Measurements from ENCODE around the gene C8A.

The C8A gene

DNA sequence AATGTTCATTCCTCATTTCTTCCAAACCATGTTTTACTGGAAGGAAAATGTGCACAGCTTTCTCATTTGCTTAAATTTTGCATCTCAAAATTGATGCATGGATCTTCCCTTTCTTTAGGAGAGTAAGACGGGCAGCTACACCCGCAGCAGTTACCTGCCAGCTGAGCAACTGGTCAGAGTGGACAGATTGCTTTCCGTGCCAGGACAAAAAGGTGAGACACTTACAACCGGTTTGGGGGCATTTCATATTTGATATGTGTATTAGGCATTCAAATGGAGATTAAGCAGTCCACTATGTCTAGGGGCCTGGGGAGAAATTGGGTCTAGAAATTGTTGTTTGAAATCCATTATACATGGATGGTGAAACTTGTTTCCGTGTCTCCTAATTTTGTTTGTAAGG is 12.9 kb downstream of the C8A start:
- no peaks in the 10 kb centered on the region for H3K27me3 ChIP-seq (ENCODE audit: control insufficient read depth, insufficient read depth, low read length)
- H3K36me3 ChIP-seq (ENCODE audit: control insufficient read depth, insufficient read depth, low read length) = no peaks in the 10 kb centered on the region
- no peaks in the 10 kb centered on the region for H3K4me1 ChIP-seq (ENCODE audit: control insufficient read depth, insufficient read depth, low read length)
- H3K4me3 ChIP-seq (ENCODE audit: low read depth, low read length) = no peak overlapping the region
- H3K9ac ChIP-seq (ENCODE audit: low read depth, low read length) = no peak overlapping the region
- H3K9me3 ChIP-seq (ENCODE audit: control insufficient read depth, insufficient read depth, low read length) = no peaks in the 10 kb centered on the region

DNA sequence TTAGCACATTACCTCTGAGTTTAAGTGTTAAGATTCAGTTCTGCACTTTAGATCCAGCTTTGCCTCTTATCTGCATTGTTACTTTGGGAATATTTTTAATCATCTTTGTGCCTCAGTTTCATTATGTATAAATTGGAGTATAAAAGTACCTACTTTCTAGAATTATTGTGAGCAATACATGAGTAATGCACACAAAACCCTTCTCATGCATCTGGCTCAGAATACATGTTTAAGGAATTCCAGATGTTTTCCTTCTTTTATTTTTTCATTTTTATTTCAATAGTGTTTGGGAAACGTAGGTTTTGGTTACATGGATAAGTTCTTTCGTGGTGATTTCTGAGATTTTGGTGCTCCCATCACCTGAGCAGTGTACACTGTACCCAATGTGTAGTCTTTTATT is 14.2 kb downstream of the C8A start:
- H3K4me3 ChIP-seq (ENCODE audit: low read depth, low read length) = no peak overlapping the region
- H3K36me3 ChIP-seq (ENCODE audit: control insufficient read depth, insufficient read depth, low read length) = no peaks in the 10 kb centered on the region
- no peak overlapping the region for H3K9ac ChIP-seq (ENCODE audit: low read depth, low read length)
- no peaks in the 10 kb centered on the region for H3K27me3 ChIP-seq (ENCODE audit: control insufficient read depth, insufficient read depth, low read length)
- no peaks in the 10 kb centered on the region for H3K4me1 ChIP-seq (ENCODE audit: control insufficient read depth, insufficient read depth, low read length)
- no peaks in the 10 kb centered on the region for H3K9me3 ChIP-seq (ENCODE audit: control insufficient read depth, insufficient read depth, low read length)

DNA sequence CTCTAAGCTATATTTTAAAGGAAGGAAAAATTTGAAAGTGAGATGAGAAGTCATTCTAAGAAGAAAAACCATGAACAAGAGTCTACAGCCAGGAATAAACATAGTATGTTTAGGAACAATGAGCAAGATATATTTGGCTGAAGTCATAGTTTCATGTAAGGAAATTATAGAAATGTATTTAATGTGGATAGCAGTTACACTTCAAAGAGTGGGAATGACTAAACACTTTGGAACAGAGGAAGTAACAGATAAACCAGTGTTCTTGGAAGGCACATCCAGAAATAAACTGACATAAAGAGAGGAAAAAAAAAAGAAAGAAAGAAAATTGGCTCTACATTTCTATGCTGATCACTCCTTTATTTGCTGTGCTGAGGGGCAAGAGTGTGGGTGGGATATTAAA is 18.0 kb downstream of the C8A start:
- Histone ChIP-seq H3K4me3 (ENCODE audit: low read depth, low read length) (no peak overlapping the region), H3K4me1 (ENCODE audit: control insufficient read depth, insufficient read depth, low read length) (no peaks in the 10 kb centered on the region), H3K9me3 (ENCODE audit: control insufficient read depth, insufficient read depth, low read length) (no peaks in the 10 kb centered on the region), H3K36me3 (ENCODE audit: control insufficient read depth, insufficient read depth, low read length) (no peaks in the 10 kb centered on the region), H3K27me3 (ENCODE audit: control insufficient read depth, insufficient read depth, low read length) (no peaks in the 10 kb centered on the region), H3K9ac (ENCODE audit: low read depth, low read length) (no peak overlapping the region)

DNA sequence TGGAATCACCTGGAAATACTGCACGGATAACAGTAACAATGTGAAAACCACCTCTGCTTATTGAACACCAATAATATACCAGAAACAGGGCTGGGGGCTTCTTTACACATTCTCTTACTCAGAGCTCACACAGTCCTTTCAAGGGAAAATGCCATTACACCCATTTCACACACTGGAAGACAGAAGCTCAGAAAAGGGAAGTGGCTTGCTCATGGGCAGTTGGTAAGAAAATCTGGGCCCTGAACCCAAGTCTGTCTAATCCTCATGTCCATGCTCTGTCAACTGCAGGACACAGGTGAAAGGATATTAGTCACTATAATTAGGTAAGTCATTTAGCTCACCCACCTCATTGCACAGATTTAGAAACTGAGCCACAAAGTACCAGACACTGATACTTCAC is 18.6 kb downstream of the C8A start:
- no peaks in the 10 kb centered on the region for H3K9me3 ChIP-seq (ENCODE audit: control insufficient read depth, insufficient read depth, low read length)
- H3K27me3 ChIP-seq (ENCODE audit: control insufficient read depth, insufficient read depth, low read length) = no peaks in the 10 kb centered on the region
- H3K36me3 ChIP-seq (ENCODE audit: control insufficient read depth, insufficient read depth, low read length) = no peaks in the 10 kb centered on the region
- H3K4me3 ChIP-seq (ENCODE audit: low read depth, low read length) = no peak overlapping the region
- H3K9ac ChIP-seq (ENCODE audit: low read depth, low read length) = no peak overlapping the region
- no peaks in the 10 kb centered on the region for H3K4me1 ChIP-seq (ENCODE audit: control insufficient read depth, insufficient read depth, low read length)

DNA sequence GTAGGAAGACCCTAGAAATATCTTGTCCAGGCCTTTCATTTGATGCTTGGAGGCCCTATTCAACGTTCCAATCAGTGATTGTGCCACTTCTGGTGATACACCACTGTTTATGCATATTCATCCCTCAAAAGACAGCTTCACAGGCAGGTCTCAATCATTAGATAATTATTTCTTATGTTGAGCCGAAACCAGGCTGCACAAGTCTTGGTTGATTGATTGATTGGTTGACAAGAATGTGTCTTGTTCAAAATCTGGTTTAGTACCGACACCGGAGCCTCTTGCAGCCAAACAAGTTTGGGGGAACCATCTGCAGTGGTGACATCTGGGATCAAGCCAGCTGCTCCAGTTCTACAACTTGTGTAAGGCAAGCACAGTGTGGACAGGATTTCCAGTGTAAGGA is 20.1 kb downstream of the C8A start:
- Histone ChIP-seq H3K36me3 (ENCODE audit: control insufficient read depth, insufficient read depth, low read length) (no peaks in the 10 kb centered on the region), H3K9me3 (ENCODE audit: control insufficient read depth, insufficient read depth, low read length) (no peaks in the 10 kb centered on the region), H3K4me1 (ENCODE audit: control insufficient read depth, insufficient read depth, low read length) (no peaks in the 10 kb centered on the region), H3K9ac (ENCODE audit: low read depth, low read length) (no peak overlapping the region), H3K27me3 (ENCODE audit: control insufficient read depth, insufficient read depth, low read length) (no peaks in the 10 kb centered on the region), H3K4me3 (ENCODE audit: low read depth, low read length) (no peak overlapping the region)

DNA sequence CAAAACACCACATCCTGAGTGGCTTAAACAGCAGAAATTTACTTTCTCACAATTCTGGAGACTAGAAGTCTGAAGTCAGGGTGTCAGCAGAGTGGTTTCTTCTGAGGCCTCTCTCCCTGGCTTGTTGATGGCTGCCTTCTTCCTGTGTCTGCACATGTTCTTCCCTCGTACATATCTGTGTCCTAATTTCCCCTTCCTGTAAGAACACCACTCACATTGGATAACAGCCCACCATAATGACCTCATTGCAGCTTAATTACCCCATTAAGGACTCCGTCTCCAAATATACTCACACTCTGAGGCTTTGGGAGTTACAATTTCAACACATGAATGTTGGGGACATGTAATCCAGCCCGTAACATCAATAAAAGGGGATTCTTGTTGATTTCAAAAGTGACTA is 23.4 kb downstream of the C8A start:
- no peaks in the 10 kb centered on the region for H3K27me3 ChIP-seq (ENCODE audit: control insufficient read depth, insufficient read depth, low read length)
- H3K36me3 ChIP-seq (ENCODE audit: control insufficient read depth, insufficient read depth, low read length) = no peaks in the 10 kb centered on the region
- no peaks in the 10 kb centered on the region for H3K9me3 ChIP-seq (ENCODE audit: control insufficient read depth, insufficient read depth, low read length)
- no peaks in the 10 kb centered on the region for H3K4me1 ChIP-seq (ENCODE audit: control insufficient read depth, insufficient read depth, low read length)
- no peak overlapping the region for H3K9ac ChIP-seq (ENCODE audit: low read depth, low read length)
- H3K4me3 ChIP-seq (ENCODE audit: low read depth, low read length) = no peak overlapping the region

DNA sequence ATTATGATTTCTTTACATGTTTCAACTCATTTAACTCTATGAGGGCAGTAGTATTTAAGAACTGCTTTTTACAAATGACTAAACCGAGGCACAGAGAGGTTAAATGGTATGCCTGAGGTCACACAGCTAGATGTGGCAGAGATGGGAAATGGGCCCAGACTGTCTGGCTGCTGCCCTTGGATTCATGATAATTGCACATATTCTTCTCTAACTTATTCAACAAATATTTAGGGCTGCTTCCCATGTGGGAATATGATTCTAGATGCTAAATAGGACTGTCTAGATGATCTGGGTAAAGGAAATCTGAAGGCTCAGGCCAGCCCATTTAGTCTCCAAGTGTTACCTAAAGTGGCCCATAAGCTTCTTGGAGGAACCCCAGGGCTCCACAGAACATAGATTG is 26.2 kb downstream of the C8A start:
- Histone ChIP-seq H3K9ac (ENCODE audit: low read depth, low read length) (no peak overlapping the region), H3K36me3 (ENCODE audit: control insufficient read depth, insufficient read depth, low read length) (no peaks in the 10 kb centered on the region), H3K4me1 (ENCODE audit: control insufficient read depth, insufficient read depth, low read length) (no peaks in the 10 kb centered on the region), H3K27me3 (ENCODE audit: control insufficient read depth, insufficient read depth, low read length) (no peaks in the 10 kb centered on the region), H3K4me3 (ENCODE audit: low read depth, low read length) (no peak overlapping the region), H3K9me3 (ENCODE audit: control insufficient read depth, insufficient read depth, low read length) (no peaks in the 10 kb centered on the region)

DNA sequence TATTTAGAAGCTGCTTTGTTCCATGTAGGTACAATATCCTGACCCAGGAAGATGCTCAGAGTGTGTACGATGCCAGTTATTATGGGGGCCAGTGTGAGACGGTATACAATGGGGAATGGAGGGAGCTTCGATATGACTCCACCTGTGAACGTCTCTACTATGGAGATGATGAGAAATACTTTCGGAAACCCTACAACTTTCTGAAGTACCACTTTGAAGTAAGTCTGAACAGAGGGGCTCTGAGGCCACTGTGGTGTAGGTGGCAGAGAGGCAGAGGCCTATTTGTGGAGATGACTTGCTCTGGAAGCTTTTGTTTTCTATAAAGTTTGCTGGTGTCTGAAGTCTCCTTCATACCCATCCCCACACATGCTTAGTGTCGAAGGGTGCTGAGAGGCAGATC is 26.8 kb downstream of the C8A start:
- Histone ChIP-seq H3K36me3 (ENCODE audit: control insufficient read depth, insufficient read depth, low read length) (no peaks in the 10 kb centered on the region), H3K27me3 (ENCODE audit: control insufficient read depth, insufficient read depth, low read length) (no peaks in the 10 kb centered on the region), H3K9me3 (ENCODE audit: control insufficient read depth, insufficient read depth, low read length) (no peaks in the 10 kb centered on the region), H3K4me3 (ENCODE audit: low read depth, low read length) (no peak overlapping the region), H3K9ac (ENCODE audit: low read depth, low read length) (no peak overlapping the region), H3K4me1 (ENCODE audit: control insufficient read depth, insufficient read depth, low read length) (no peaks in the 10 kb centered on the region)

DNA sequence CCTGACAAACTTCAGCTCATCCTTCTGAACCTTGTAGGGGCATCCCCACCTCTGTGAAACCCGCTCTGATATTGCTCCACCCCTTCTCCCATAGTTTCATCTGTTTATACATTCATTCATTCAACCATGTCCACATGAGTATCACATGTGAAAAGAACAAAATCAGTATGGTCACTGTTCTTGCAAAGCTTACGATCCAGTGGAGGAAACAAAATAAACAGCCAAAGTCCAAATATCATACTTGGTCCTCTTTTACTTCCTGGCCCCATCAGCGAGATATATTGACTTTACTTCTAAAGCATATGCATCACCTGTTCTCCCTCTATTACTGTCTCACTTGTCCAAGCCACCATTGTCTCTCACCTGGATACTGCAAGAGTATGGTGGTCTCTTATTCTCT is 35.6 kb downstream of the C8A start:
- H3K9ac ChIP-seq (ENCODE audit: low read depth, low read length) = no peak overlapping the region
- H3K4me1 ChIP-seq (ENCODE audit: control insufficient read depth, insufficient read depth, low read length) = no peaks in the 10 kb centered on the region
- no peak overlapping the region for H3K4me3 ChIP-seq (ENCODE audit: low read depth, low read length)
- no peaks in the 10 kb centered on the region for H3K9me3 ChIP-seq (ENCODE audit: control insufficient read depth, insufficient read depth, low read length)
- H3K36me3 ChIP-seq (ENCODE audit: control insufficient read depth, insufficient read depth, low read length) = no peaks in the 10 kb centered on the region
- H3K27me3 ChIP-seq (ENCODE audit: control insufficient read depth, insufficient read depth, low read length) = no peaks in the 10 kb centered on the region

DNA sequence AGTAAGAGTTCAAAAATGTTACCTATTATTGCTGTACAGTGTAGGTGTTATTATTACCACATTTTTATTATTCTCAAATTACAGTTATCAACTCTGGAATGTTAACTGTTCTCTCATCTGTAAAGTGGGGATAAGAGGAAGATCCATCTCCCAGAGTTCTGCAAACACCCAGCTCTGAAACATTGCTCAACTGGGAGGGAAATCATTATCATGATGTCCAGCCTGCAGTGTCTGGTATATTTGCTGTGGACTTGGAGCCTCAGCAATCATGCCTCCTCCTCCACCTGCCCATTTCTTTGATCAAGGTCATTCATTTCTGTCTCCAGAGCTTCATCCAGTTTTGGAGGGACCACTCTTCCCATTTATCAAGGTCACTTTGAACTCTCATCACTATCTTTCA is 39.4 kb downstream of the C8A start:
- no peaks in the 10 kb centered on the region for H3K27me3 ChIP-seq (ENCODE audit: control insufficient read depth, insufficient read depth, low read length)
- H3K9ac ChIP-seq (ENCODE audit: low read depth, low read length) = no peak overlapping the region
- no peaks in the 10 kb centered on the region for H3K36me3 ChIP-seq (ENCODE audit: control insufficient read depth, insufficient read depth, low read length)
- H3K4me3 ChIP-seq (ENCODE audit: low read depth, low read length) = no peak overlapping the region
- no peaks in the 10 kb centered on the region for H3K4me1 ChIP-seq (ENCODE audit: control insufficient read depth, insufficient read depth, low read length)
- no peaks in the 10 kb centered on the region for H3K9me3 ChIP-seq (ENCODE audit: control insufficient read depth, insufficient read depth, low read length)

DNA sequence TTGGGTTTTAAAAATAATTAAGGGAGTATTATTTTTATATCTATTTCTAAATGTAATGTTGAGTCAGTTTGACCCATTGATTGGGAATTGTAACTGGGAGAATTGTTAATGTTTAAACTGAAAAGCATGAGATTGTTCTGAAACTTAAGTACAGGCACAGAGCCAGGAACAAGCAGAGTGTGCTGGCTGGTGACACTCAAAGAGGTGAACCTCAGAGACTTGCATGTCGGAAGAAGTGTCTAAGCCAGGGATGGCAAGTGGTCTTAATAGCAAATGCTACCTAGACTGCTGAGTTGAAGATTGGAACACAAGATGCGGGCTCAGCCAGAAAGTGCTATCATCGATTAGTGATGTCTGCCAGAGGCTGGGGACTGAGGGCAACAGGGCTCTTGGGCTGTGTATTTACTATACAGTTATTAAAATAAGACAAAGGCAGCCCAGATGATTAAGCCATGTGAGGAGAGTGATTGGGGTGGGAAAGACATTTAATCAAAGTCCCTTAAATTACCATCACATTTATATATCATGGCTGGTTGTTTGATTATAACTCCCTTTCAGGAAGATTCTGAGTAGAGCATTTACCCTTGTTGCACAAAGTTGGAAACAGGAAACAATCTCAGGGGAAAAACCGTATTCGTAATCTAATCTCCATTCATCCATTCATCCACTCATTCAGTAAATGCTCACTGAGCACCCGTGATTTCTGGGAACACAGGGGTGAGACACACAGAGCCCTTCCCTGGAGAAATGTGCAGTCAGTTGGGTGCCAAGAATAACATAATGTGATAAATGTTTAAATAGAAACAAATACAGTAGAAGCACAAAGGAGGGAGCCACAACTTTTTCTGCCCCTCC is 42.8 kb downstream of the C8A start:
- Histone ChIP-seq H3K36me3 (ENCODE audit: control insufficient read depth, insufficient read depth, low read length) (no peaks in the 10 kb centered on the region), H3K9ac (ENCODE audit: low read depth, low read length) (no peak overlapping the region), H3K27me3 (ENCODE audit: control insufficient read depth, insufficient read depth, low read length) (peaks cover 3% of the 10 kb centered on the region), H3K9me3 (ENCODE audit: control insufficient read depth, insufficient read depth, low read length) (no peaks in the 10 kb centered on the region), H3K4me3 (ENCODE audit: low read depth, low read length) (no peak overlapping the region), H3K4me1 (ENCODE audit: control insufficient read depth, insufficient read depth, low read length) (no peaks in the 10 kb centered on the region)

DNA sequence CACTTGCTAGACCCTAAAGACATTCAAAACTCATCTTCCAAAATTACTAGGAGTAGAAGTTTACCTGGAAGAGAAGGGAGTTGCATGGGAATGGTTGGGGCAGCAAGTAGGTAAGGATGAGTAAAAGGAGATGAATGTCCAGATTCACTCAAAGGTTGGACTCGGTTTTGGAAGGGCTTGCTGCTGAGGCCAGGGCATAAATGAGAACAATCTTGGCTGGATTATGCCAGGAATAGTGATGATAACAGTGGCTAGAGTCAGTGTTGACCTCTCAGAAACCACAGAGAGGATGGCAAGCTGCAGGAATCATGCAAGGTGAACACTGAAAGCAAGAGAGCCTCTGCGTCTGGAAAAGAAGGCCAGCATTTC is 43.4 kb downstream of the C8A start:
- H3K9ac ChIP-seq (ENCODE audit: low read depth, low read length) = no peak overlapping the region
- H3K36me3 ChIP-seq (ENCODE audit: control insufficient read depth, insufficient read depth, low read length) = no peaks in the 10 kb centered on the region
- H3K4me1 ChIP-seq (ENCODE audit: control insufficient read depth, insufficient read depth, low read length) = no peaks in the 10 kb centered on the region
- H3K9me3 ChIP-seq (ENCODE audit: control insufficient read depth, insufficient read depth, low read length) = no peaks in the 10 kb centered on the region
- H3K27me3 ChIP-seq (ENCODE audit: control insufficient read depth, insufficient read depth, low read length) = peaks cover 3% of the 10 kb centered on the region
- no peak overlapping the region for H3K4me3 ChIP-seq (ENCODE audit: low read depth, low read length)

Measured in iPS-15b (cell line).